ENCODE measurements around the gene ALK.

ALK gene

DNA sequence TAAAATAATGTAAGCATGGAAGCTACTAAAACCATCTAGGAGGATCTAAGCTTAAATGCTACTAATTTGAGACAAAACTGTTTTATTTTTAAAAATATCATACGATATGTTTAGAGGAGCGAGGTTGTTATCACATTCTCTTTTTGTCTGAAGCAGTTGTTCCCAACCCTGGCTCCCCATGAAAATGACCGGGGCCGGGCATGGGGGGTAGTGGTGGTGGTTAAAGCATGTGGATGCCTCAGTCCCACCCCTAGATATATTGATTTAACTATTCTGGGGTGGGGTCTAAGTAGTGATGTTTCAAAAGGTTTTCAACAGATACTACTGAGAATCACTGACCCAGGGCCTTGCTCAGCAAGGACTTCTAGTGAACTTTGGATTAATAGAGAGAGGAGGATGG, 359.8 kb downstream of the ALK start:
- TF ChIP-seq POLR2AphosphoS5 (IDR thresholded peaks at IDR 0.05; ENCODE audit: low read depth, low read length) (no peak), TAF1 (IDR thresholded peaks at IDR 0.05; ENCODE audit: borderline replicate concordance, insufficient read depth, low read length) (no peak), FOXP2 (optimal IDR thresholded peaks at IDR 0.05; ENCODE audit: borderline replicate concordance, extremely low read depth, extremely low read length, insufficient read depth) (no peak)

DNA sequence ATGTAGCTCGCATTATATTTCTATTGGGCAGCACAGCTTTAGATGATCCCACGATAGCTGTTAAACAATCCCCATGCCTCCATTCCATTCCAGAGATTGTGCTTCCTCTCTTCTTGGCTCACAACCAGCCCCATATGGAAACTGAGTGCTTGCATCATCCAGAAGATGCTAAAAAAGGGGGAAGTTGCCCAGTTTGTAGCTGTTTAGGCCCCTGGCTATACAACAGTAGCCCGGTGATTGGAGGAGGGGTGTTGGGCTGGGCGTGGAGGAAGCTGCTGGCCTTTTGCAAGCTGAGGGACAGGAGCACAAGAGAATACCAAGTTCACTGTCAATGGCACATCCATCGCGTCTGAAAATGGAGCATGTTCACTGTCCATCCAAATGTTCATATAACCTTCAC, 360.2 kb downstream of the ALK start:
- TF ChIP-seq POLR2AphosphoS5 (IDR thresholded peaks at IDR 0.05; ENCODE audit: low read depth, low read length) (no peak), FOXP2 (optimal IDR thresholded peaks at IDR 0.05; ENCODE audit: borderline replicate concordance, extremely low read depth, extremely low read length, insufficient read depth) (no peak)

DNA sequence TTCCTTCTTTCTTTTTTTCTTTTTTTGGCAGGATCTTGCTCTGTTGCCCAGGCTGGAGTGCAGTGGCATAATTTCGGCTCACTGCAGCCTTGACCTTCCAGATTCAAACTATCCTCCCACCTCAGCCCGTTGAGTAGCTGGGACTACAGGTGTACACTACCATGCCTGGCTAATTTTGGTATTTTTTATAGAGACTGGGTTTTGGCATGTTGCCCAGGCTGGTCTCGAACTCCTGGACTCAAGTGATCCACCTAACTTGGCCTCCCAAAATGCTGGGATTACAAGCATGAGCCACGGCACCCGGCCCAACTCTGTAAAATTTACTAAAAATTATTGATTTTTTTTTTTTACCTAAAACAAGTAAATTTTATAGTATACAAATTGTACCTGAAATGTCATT, 360.8 kb downstream of the ALK start:
- no peak for TF ChIP-seq SIN3A (IDR thresholded peaks at IDR 0.05; ENCODE audit: borderline replicate concordance, insufficient read depth, low read length)
- TF ChIP-seq TAF1 (IDR thresholded peaks at IDR 0.05; ENCODE audit: borderline replicate concordance, insufficient read depth, low read length) = no peak
- TF ChIP-seq, protein P1, sequence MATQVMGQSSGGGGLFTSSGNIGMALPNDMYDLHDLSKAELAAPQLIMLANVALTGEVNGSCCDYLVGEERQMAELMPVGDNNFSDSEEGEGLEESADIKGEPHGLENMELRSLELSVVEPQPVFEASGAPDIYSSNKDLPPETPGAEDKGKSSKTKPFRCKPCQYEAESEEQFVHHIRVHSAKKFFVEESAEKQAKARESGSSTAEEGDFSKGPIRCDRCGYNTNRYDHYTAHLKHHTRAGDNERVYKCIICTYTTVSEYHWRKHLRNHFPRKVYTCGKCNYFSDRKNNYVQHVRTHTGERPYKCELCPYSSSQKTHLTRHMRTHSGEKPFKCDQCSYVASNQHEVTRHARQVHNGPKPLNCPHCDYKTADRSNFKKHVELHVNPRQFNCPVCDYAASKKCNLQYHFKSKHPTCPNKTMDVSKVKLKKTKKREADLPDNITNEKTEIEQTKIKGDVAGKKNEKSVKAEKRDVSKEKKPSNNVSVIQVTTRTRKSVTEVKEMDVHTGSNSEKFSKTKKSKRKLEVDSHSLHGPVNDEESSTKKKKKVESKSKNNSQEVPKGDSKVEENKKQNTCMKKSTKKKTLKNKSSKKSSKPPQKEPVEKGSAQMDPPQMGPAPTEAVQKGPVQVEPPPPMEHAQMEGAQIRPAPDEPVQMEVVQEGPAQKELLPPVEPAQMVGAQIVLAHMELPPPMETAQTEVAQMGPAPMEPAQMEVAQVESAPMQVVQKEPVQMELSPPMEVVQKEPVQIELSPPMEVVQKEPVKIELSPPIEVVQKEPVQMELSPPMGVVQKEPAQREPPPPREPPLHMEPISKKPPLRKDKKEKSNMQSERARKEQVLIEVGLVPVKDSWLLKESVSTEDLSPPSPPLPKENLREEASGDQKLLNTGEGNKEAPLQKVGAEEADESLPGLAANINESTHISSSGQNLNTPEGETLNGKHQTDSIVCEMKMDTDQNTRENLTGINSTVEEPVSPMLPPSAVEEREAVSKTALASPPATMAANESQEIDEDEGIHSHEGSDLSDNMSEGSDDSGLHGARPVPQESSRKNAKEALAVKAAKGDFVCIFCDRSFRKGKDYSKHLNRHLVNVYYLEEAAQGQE (IDR thresholded peaks at IDR 0.05; ENCODE audit: insufficient read depth in 1 of 2, low read depth in 2 of 2, low read length in 2 of 2) = no peak
- no peak for TF ChIP-seq FOXP2 (optimal IDR thresholded peaks at IDR 0.05; ENCODE audit: borderline replicate concordance, extremely low read depth, extremely low read length, insufficient read depth)
- TF ChIP-seq POLR2AphosphoS5 (IDR thresholded peaks at IDR 0.05; ENCODE audit: low read depth, low read length) = no peak

DNA sequence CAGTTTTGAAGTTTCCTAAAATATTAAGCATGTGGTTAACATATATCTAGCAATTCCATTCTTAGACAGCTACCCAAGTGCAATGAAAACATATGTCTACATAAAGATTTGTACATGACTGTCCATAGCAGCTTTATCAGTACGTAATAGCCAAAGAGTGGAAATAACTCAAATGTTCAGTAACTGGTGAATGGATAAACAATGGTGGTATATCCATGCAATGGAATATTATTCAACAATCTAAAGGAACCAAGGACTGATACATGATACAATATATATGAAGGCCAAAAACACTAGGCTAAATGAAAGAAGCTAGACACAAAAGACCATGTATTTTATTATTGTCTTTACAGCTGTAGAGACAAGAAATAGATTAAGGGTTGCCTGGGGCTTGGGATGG, 361.4 kb downstream of the ALK start:
- TF ChIP-seq, protein P1 (IDR thresholded peaks at IDR 0.05; ENCODE audit: insufficient read depth in 1 of 2, low read depth in 2 of 2, low read length in 2 of 2) = no peak
- TF ChIP-seq FOXP2 (optimal IDR thresholded peaks at IDR 0.05; ENCODE audit: borderline replicate concordance, extremely low read depth, extremely low read length, insufficient read depth) = no peak
- TF ChIP-seq SIN3A (IDR thresholded peaks at IDR 0.05; ENCODE audit: borderline replicate concordance, insufficient read depth, low read length) = no peak
- no peak for TF ChIP-seq TAF1 (IDR thresholded peaks at IDR 0.05; ENCODE audit: borderline replicate concordance, insufficient read depth, low read length)
- no peak for TF ChIP-seq POLR2AphosphoS5 (IDR thresholded peaks at IDR 0.05; ENCODE audit: low read depth, low read length)

DNA sequence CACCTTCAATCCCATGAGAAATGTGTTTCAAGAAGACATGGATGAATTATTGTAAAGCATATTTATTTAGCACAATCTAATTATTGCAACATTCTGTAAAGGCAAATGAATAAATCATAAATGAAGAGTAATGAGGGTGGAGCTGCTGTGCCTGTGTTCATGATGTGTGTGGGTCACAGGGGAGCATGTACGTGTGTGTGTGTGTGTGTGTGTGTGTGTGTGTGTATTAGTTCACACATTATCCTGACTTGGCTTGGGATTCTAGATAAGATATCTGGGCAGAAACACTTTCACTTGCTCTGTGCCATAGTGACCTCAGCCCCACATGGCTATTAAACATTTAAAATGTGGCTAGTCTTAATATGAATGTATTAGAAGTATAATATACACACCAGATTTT, 361.8 kb downstream of the ALK start:
- TF ChIP-seq TAF1 (IDR thresholded peaks at IDR 0.05; ENCODE audit: borderline replicate concordance, insufficient read depth, low read length) (no peak), SIN3A (IDR thresholded peaks at IDR 0.05; ENCODE audit: borderline replicate concordance, insufficient read depth, low read length) (no peak), POLR2AphosphoS5 (IDR thresholded peaks at IDR 0.05; ENCODE audit: low read depth, low read length) (no peak), FOXP2 (optimal IDR thresholded peaks at IDR 0.05; ENCODE audit: borderline replicate concordance, extremely low read depth, extremely low read length, insufficient read depth) (no peak)
- TF ChIP-seq, protein P1 (IDR thresholded peaks at IDR 0.05; ENCODE audit: insufficient read depth in 1 of 2, low read depth in 2 of 2, low read length in 2 of 2) = no peak

DNA sequence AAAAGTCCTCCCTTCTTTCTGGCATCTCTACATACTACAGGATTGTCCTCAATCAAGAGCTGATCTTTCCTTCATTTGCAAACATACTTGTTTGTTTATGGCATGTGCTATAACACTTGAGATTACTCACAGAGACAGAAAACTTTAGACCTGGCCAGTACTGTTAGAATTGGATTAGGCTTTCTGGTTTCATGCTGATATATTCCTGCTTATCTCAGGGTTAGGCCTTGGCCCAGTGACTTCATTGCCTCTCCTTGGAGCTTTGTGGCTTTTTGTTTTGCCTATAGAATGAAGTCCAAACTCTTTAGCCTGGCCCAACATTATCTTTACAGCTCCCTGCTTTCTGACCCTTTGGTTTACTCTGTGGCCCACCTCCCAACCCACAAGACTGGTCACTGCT, 363.3 kb downstream of the ALK start:
- TF ChIP-seq SIN3A (IDR thresholded peaks at IDR 0.05; ENCODE audit: borderline replicate concordance, insufficient read depth, low read length) = no peak
- TF ChIP-seq FOXP2 (optimal IDR thresholded peaks at IDR 0.05; ENCODE audit: borderline replicate concordance, extremely low read depth, extremely low read length, insufficient read depth) = no peak
- no peak for TF ChIP-seq POLR2AphosphoS5 (IDR thresholded peaks at IDR 0.05; ENCODE audit: low read depth, low read length)

DNA sequence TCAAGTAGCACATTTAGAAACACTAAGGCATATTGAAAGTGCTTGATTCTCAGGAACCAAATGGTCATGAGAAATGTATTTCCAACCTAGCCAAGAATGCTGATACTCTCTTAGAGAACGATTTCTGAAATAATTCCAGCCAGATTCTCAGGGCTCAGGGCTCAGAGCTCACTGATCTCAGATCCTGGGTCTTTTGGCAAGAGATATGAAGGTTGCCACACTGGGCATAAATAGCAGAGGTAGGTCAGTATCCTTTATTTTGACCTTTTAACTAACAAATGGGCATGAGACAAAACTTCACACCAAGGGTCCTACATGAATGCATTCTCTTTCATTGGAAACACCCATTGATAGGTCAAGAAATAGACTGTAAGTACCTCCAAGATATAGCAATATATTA, 364.1 kb downstream of the ALK start:
- TF ChIP-seq FOXP2 (optimal IDR thresholded peaks at IDR 0.05; ENCODE audit: borderline replicate concordance, extremely low read depth, extremely low read length, insufficient read depth) = no peak
- no peak for TF ChIP-seq POLR2AphosphoS5 (IDR thresholded peaks at IDR 0.05; ENCODE audit: low read depth, low read length)
- TF ChIP-seq, protein P1 (IDR thresholded peaks at IDR 0.05; ENCODE audit: insufficient read depth in 1 of 2, low read depth in 2 of 2, low read length in 2 of 2) = no peak
- TF ChIP-seq TAF1 (IDR thresholded peaks at IDR 0.05; ENCODE audit: borderline replicate concordance, insufficient read depth, low read length) = no peak
- no peak for TF ChIP-seq SIN3A (IDR thresholded peaks at IDR 0.05; ENCODE audit: borderline replicate concordance, insufficient read depth, low read length)
